H1 (cell line): Measurements from ENCODE around the gene NAT10. TPM values are rescaled to one million over a fixed set of nuclear protein-coding genes. Genes with fewer than 3 reads are reported as not detected.

Experiments used
- CTCF ChIA-PET: fragments of 300-600 bp; sonication (Branson Sonifier 250); formaldehyde crosslinking; loops from one replicate; lab custom pipeline; 2021; ENCODE audit not compliant: partially characterized antibody; lab: Charles Lee
- POLR2A ChIA-PET: fragments of 300-600 bp; sonication (Branson Sonifier 250); formaldehyde crosslinking; loops from one replicate; lab custom pipeline; 2021; ENCODE audit warnings: inconsistent platforms; ENCODE audit not compliant: partially characterized antibody; lab: Charles Lee
- DNase-seq, 2 experiments: peaks; one replicate each; pipeline versions ENCODE4 v3.0.0 to v3.0.0-alpha.2; 2010 to 2022; ENCODE audit warnings: low spot score in 2 of 2, low read depth in 1 of 2, mixed read lengths in 1 of 2
- FAIRE-seq: peaks from 2 replicates; lab custom pipeline; 2011; peaks lifted over from hg19 to GRCh38; lab: Jason Lieb, UNC
- H2AFZ ChIP-seq: 2 replicates; pipeline ENCODE4 v1.8.1; 2012; ENCODE audit warnings: low read length, inconsistent platforms
- H2AK5ac ChIP-seq: 2 replicates; pipeline ENCODE4 v1.6.1; 2013; ENCODE audit warnings: low read depth, low read length
- H2BK120ac ChIP-seq: replicated peaks from 2 replicates; pipeline ENCODE3; 2013; ENCODE audit warnings: low read depth, low read length, inconsistent platforms
- H2BK12ac ChIP-seq: 2 replicates; pipeline ENCODE4 v1.6.1; 2013; ENCODE audit warnings: low read depth, low read length
- H2BK15ac ChIP-seq: 2 replicates; pipeline ENCODE4 v1.6.1; 2013; ENCODE audit warnings: low read length
- H2BK20ac ChIP-seq: 2 replicates; pipeline ENCODE4 v1.6.1; 2013; ENCODE audit warnings: low read length
- H2BK5ac ChIP-seq: 2 replicates; pipeline ENCODE4 v1.6.1; 2013; ENCODE audit warnings: low read depth, low read length
- H3K14ac ChIP-seq: 2 replicates; pipeline ENCODE4 v1.6.1; 2013; ENCODE audit warnings: inconsistent platforms; ENCODE audit not compliant: insufficient read length
- H3K18ac ChIP-seq: 2 replicates; pipeline ENCODE4 v1.6.1; 2013; ENCODE audit warnings: low read length; ENCODE audit errors: extremely low read depth
- H3K23ac ChIP-seq: 2 replicates; pipeline ENCODE4 v1.6.1; 2013; ENCODE audit warnings: inconsistent platforms; ENCODE audit not compliant: insufficient read length
- H3K23me2 ChIP-seq: 2 replicates; pipeline ENCODE4 v1.6.1; 2013; ENCODE audit warnings: low read depth, low read length
- H3K27ac ChIP-seq: 2 replicates; pipeline ENCODE4 v1.6.1; 2011; ENCODE audit warnings: low read depth, low read length, inconsistent platforms
- H3K27me3 ChIP-seq, 4 experiments: replicated peaks in 1 of 4; 1 replicate in 1 of 4; 2 replicates in 3 of 4; pipeline versions ENCODE4 v1.6.1 to v1.8.1; 2011 to 2013; ENCODE audit warnings: low read length in 3 of 4, mild to moderate bottlenecking in 3 of 4, inconsistent platforms in 2 of 4, mixed read lengths in 2 of 4, moderate library complexity in 1 of 4; ENCODE audit not compliant: control insufficient read depth in 3 of 4, insufficient read depth in 3 of 4; ENCODE audit errors: extremely low read depth in 1 of 4
- H3K36me3 ChIP-seq, 4 experiments: 2 replicates each; pipeline versions ENCODE4 v1.6.1 to v1.8.1; 2011 to 2013; ENCODE audit warnings: mild to moderate bottlenecking in 4 of 4, low read length in 3 of 4, moderate library complexity in 2 of 4, control low read depth in 1 of 4, inconsistent platforms in 1 of 4; ENCODE audit not compliant: insufficient read depth in 4 of 4, control insufficient read depth in 2 of 4
- H3K4ac ChIP-seq: replicated peaks from 2 replicates; pipeline ENCODE3; 2013; ENCODE audit warnings: low read length, low read depth, mixed read lengths, inconsistent platforms; ENCODE audit not compliant: insufficient read length
- H3K4me1 ChIP-seq, 4 experiments: replicated peaks in 1 of 4; 1 replicate in 1 of 4; 2 replicates in 3 of 4; pipeline versions ENCODE4 v1.6.1 to v1.8.1; 2011 to 2013; ENCODE audit warnings: low read length in 3 of 4, inconsistent platforms in 2 of 4, mixed read lengths in 1 of 4; ENCODE audit not compliant: insufficient read depth in 4 of 4, control insufficient read depth in 3 of 4
- H3K4me2 ChIP-seq, 2 experiments: 2 replicates each; pipeline versions ENCODE4 v1.6.1 to v1.8.1; 2011 to 2013; ENCODE audit warnings: low read depth in 2 of 2, low read length in 2 of 2, control low read depth in 1 of 2, inconsistent platforms in 1 of 2, mild to moderate bottlenecking in 1 of 2; ENCODE audit not compliant: insufficient read depth in 1 of 2
- H3K4me3 ChIP-seq, 4 experiments: fragments of 200-600, 300-600 bp in 1 of 4; sonication (generic), shearing (Covaris generic), sonication (Bioruptor Twin) in 1 of 4; 2 replicates each; pipeline versions ENCODE4 v1.5.1 to v1.8.1; 2011 to 2016; ENCODE audit warnings: low read length in 4 of 4, low read depth in 3 of 4, control low read depth in 2 of 4, inconsistent platforms in 2 of 4, mild to moderate bottlenecking in 2 of 4, mixed read lengths in 1 of 4, moderate library complexity in 1 of 4; ENCODE audit not compliant: insufficient read depth in 2 of 4; ENCODE audit errors: extremely low read depth in 1 of 4
- H3K56ac ChIP-seq: replicated peaks from 2 replicates; pipeline ENCODE3; 2013; ENCODE audit warnings: low read depth, mild to moderate bottlenecking, mixed read lengths, low read length, inconsistent platforms; ENCODE audit not compliant: insufficient read length
- H3K79me1 ChIP-seq: 2 replicates; pipeline ENCODE4 v1.6.1; 2013; ENCODE audit warnings: low read depth, low read length, control low read depth
- H3K79me2 ChIP-seq, 2 experiments: 2 replicates each; pipeline versions ENCODE4 v1.6.1 to v1.8.1; 2012 to 2013; ENCODE audit warnings: low read length in 2 of 2, mild to moderate bottlenecking in 2 of 2, inconsistent platforms in 1 of 2; ENCODE audit not compliant: insufficient read depth in 2 of 2, control insufficient read depth in 1 of 2
- H3K9ac ChIP-seq, 4 experiments: replicated peaks in 1 of 4; 1 replicate in 1 of 4; 2 replicates in 3 of 4; pipeline versions ENCODE4 v1.6.1 to v1.8.1; 2011 to 2013; ENCODE audit warnings: low read depth in 3 of 4, low read length in 3 of 4, control low read depth in 2 of 4, mild to moderate bottlenecking in 2 of 4, moderate library complexity in 2 of 4, inconsistent platforms in 1 of 4; ENCODE audit errors: extremely low read depth in 1 of 4
- H3K9me3 ChIP-seq, 2 experiments: 2 replicates each; pipeline versions ENCODE4 v1.6.1 to v1.8.1; 2012 to 2013; ENCODE audit warnings: mild to moderate bottlenecking in 2 of 2, moderate library complexity in 2 of 2, control low read depth in 1 of 2, inconsistent platforms in 1 of 2, low read depth in 1 of 2, low read length in 1 of 2, mixed read lengths in 1 of 2; ENCODE audit not compliant: insufficient read depth in 2 of 2
- H4K20me1 ChIP-seq, 2 experiments: replicated peaks in 1 of 2; 2 replicates each; pipeline versions ENCODE3 to v1.8.1; 2011 to 2013; ENCODE audit warnings: inconsistent platforms in 2 of 2, low read length in 2 of 2, mild to moderate bottlenecking in 1 of 2; ENCODE audit not compliant: insufficient read depth in 2 of 2, control insufficient read depth in 1 of 2
- H4K5ac ChIP-seq: 2 replicates; pipeline ENCODE4 v1.6.1; 2013; ENCODE audit warnings: low read length, low read depth, mixed read lengths, inconsistent platforms; ENCODE audit not compliant: insufficient read length
- H4K8ac ChIP-seq: 2 replicates; pipeline ENCODE4 v1.8.0; 2013; ENCODE audit warnings: mild to moderate bottlenecking, moderate library complexity, low read length, inconsistent platforms; ENCODE audit not compliant: insufficient read depth; ENCODE audit errors: extremely low read depth
- H4K91ac ChIP-seq: replicated peaks from 2 replicates; pipeline ENCODE3; 2013; ENCODE audit warnings: low read length, mixed read lengths, inconsistent platforms; ENCODE audit not compliant: insufficient read length
- CTCF ChIP-seq, 3 experiments: IDR thresholded peaks; 1 replicate in 2 of 3; 2 replicates in 1 of 3; pipeline versions ENCODE4 v1.5.1 to v1.6.1; 2011; ENCODE audit warnings: low read length in 3 of 3, mild to moderate bottlenecking in 3 of 3, inconsistent platforms in 2 of 3, low read depth in 1 of 3, moderate library complexity in 1 of 3; ENCODE audit not compliant: insufficient read depth in 1 of 3; ENCODE audit errors: control extremely low read depth in 1 of 3
- EZH2 ChIP-seq: fragments of 200-600 bp; sonication (generic); IDR thresholded peaks from 2 replicates; pipeline ENCODE4 v1.7.1; 2012; ENCODE audit warnings: low read depth, mild to moderate bottlenecking, moderate library complexity, low read length, inconsistent platforms; ENCODE audit not compliant: severe bottlenecking
- TCF12 ChIP-seq: IDR thresholded peaks from 2 replicates; pipeline ENCODE4 v1.6.1; 2011; ENCODE audit warnings: low read depth, mild to moderate bottlenecking, low read length
- ZNF274 ChIP-seq: IDR thresholded peaks from 2 replicates; pipeline ENCODE4 v1.7.0; 2012; ENCODE audit warnings: low read length, borderline replicate concordance; ENCODE audit errors: extremely low read depth
- WGBS, 2 experiments: shearing (Covaris generic) in 1 of 2; methylation state at CpG; one replicate each; pipeline versions ENCODE4 v1.1.6 to v1.1.7; 2013 to 2015; ENCODE audit warnings: low lambda C conversion rate in 2 of 2, mixed read lengths in 2 of 2, inconsistent platforms in 1 of 2, low coverage in 1 of 2, missing lambda C conversion rate in 1 of 2; ENCODE audit not compliant: insufficient replicate concordance in 2 of 2, insufficient coverage in 1 of 2, insufficient read length in 1 of 2; ENCODE audit errors: extremely low coverage in 1 of 2, missing lambda C conversion rate in 1 of 2; 5-methylcytosine and 5-hydroxymethylcytosine counted together
- polyA plus RNA-seq, 7 experiments: library from polyadenylated mRNA; depleted of rRNA in 3 of 7; stranded (reverse) in 5 of 7; unstranded in 2 of 7; fragments of >200 nt in 5 of 7; fragments of 200-250 nt in 2 of 7; gene quantifications; 1 replicate in 5 of 7; 2 replicates in 1 of 7; 4 replicates in 1 of 7; pipeline versions ENCODE4 v1.2.1 to v1.2.3, GENCODE V29; 2011 to 2013; ENCODE audit warnings: missing spikeins in 2 of 7, mixed read lengths in 2 of 7
- total RNA-seq: library from RNA; stranded (reverse); fragmentation: NEBNext Ultra II Directional; extraction: Animal tissue kit (Norgen Biotek cat#: 25700); gene quantifications from 2 replicates; pipeline ENCODE4 v1.2.1, GENCODE V29; 2021

The NAT10 gene
- total and polyA plus RNA-seq, 2 of the 8 experiments (the other 6 are each of a cell fraction or from before 2014, with no cell fraction given) = 66.3 to 89.6 TPM

- POLR2A ChIA-PET = interaction anchor here (1.0 to 2.2 kb wide), 2 partner anchors 28 to 178 kb away, joined by 3 to 12 read pairs; partner anchors contain the start of gene ABTB2
Observed at GRCh38 chr11:34178209-34178821, 72.9 kb downstream of the NAT10 start.

More at GRCh38 chr11:34178209-34178821, 72.9 kb downstream of the NAT10 start:
- no peaks in the 10 kb centered on the region for H3K79me1 ChIP-seq
- H3K56ac ChIP-seq = no peak overlapping the region
- no peaks in the 10 kb centered on the region; a peak in 2 of 8 replicates for H3K36me3 ChIP-seq
- H3K4ac ChIP-seq = no peak overlapping the region
- H2BK5ac ChIP-seq = no peak overlapping the region
- no peak for FAIRE-seq
- H3K23ac ChIP-seq = no peak overlapping the region
- H4K8ac ChIP-seq = no peak overlapping the region
- CTCF ChIA-PET = interaction anchor here (0.6 to 5.4 kb wide), 14 partner anchors 7 to 314 kb away, joined by 3 to 92 read pairs (median 4); partner anchors contain the start of gene ABTB2
- peaks cover 0 to 4% (median 0%) of the 10 kb centered on the region in 4 experiments; a peak in 3 of 7 replicates for H3K4me1 ChIP-seq
- no peaks in the 10 kb centered on the region for H4K20me1 ChIP-seq
- H3K9me3 ChIP-seq = no peaks in the 10 kb centered on the region
- no peak for TF ChIP-seq EZH2
- no peak for TF ChIP-seq TCF12
- no peak for TF ChIP-seq ZNF274
- no peak for TF ChIP-seq CTCF (IDR thresholded peaks at IDR 0.05; ENCODE audit: control extremely low read depth in 1 of 3, insufficient read depth in 1 of 3, low read depth in 1 of 3, low read length in 3 of 3)
- no peaks in the 10 kb centered on the region for H3K23me2 ChIP-seq
- no peak overlapping the region for H2BK15ac ChIP-seq
- H2BK120ac ChIP-seq = no peak overlapping the region
- no peaks in the 10 kb centered on the region for H3K79me2 ChIP-seq
- 93% methylated on average over 9 of the region's 10 CpGs; no CpG with 5 or more reads in 1 of the 2 experiments for WGBS, 2 experiments
- no peak overlapping the region for H3K4me3 ChIP-seq
- no peak overlapping the region for H4K5ac ChIP-seq
- no peak overlapping the region for H3K27ac ChIP-seq
- H2AFZ ChIP-seq = no peak overlapping the region
- no peak overlapping the region for H2BK20ac ChIP-seq
- no peak overlapping the region for H3K4me2 ChIP-seq
- H2AK5ac ChIP-seq = no peak overlapping the region
- H3K9ac ChIP-seq = no peak overlapping the region
- DNase-seq = no peak
- no peaks in the 10 kb centered on the region for H3K27me3 ChIP-seq
- H2BK12ac ChIP-seq = no peak overlapping the region
- no peak overlapping the region for H4K91ac ChIP-seq
- no peak overlapping the region for H3K18ac ChIP-seq
- no peak overlapping the region for H3K14ac ChIP-seq
